Measurements from ENCODE around the gene ATP8A1.
A peak's percentile ranks its signal among the peaks of the same experiment; 100 is the strongest.
"Not testable (repeated sequence)": the region's sequence is repeated elsewhere in the genome, so short reads cannot be mapped to it uniquely, and the experiment has no call there.

The ATP8A1 gene

GRCh38 chr4:42656944-42657792 is at the start of gene ATP8A1:
Gene ATP8A1 (minus strand): TSS chr4:42657105. CDS start chr4:42656873, 232 bp downstream.
- peak; percentile 96 for DNase-seq

- no peak for DNase-seq
Observed at GRCh38 chr4:42706086-42706485, 49.2 kb upstream of the ATP8A1 start.

GRCh38 chr4:42703813-42704212 is 46.9 kb upstream of the ATP8A1 start:
- no peak for DNase-seq

- no peak for DNase-seq
Observed at GRCh38 chr4:42702895-42703294, 46.0 kb upstream of the ATP8A1 start.

- not testable (repeated sequence) for DNase-seq
Observed at GRCh38 chr4:42701780-42702179, 44.9 kb upstream of the ATP8A1 start.

- DNase-seq: no peak
Observed at GRCh38 chr4:42690537-42690936, 33.6 kb upstream of the ATP8A1 start.

GRCh38 chr4:42683393-42683792 is 26.5 kb upstream of the ATP8A1 start:
- no peak for DNase-seq

- no peak for DNase-seq
Observed at GRCh38 chr4:42678512-42678911, 21.6 kb upstream of the ATP8A1 start.

GRCh38 chr4:42676066-42676951 is 19.4 kb upstream of the ATP8A1 start:
- no peak for DNase-seq

- no peak for DNase-seq
Observed at GRCh38 chr4:42673082-42673425, 16.1 kb upstream of the ATP8A1 start.

- no peak for DNase-seq
Observed at GRCh38 chr4:42672359-42673081, 15.6 kb upstream of the ATP8A1 start.

- no peak for DNase-seq
Observed at GRCh38 chr4:42671431-42672194, 14.7 kb upstream of the ATP8A1 start.

- DNase-seq: no peak
Observed at GRCh38 chr4:42658261-42658660, 1.4 kb upstream of the ATP8A1 start.

- DNase-seq: no peak
Observed at GRCh38 chr4:42656679-42656943, 294 bp downstream of the ATP8A1 start.

- DNase-seq: peak; percentile 55
Observed at GRCh38 chr4:42655921-42656678, 805 bp downstream of the ATP8A1 start.

GRCh38 chr4:42655269-42655637 is 1.7 kb downstream of the ATP8A1 start:
- no peak for DNase-seq

- no peak for DNase-seq
Observed at GRCh38 chr4:42654631-42655268, 2.2 kb downstream of the ATP8A1 start.

GRCh38 chr4:42653626-42654560 is 3.0 kb downstream of the ATP8A1 start:
- DNase-seq: no peak

- DNase-seq: not testable (repeated sequence)
Observed at GRCh38 chr4:42652529-42653231, 4.2 kb downstream of the ATP8A1 start.

- DNase-seq: no peak
Observed at GRCh38 chr4:42649870-42650269, 7.0 kb downstream of the ATP8A1 start.
